Activated CD4-positive, CD25-positive, alpha-beta regulatory T cell treated with anti-CD3 and anti-CD28 coated beads, Interleukin-2, amount 50 U/mL, for 24 hours (primary cell): ENCODE measurements around the gene LFNG.
A peak's percentile ranks its signal among the peaks of the same experiment; 100 is the strongest.

Source experiments
- ATAC-seq, 2 donors: fragments of 150-1000 bp; cut with Tn5 transposase; one replicate each; pipeline ENCODE4 v1.10.0; 2021; ENCODE audit warnings: mild to moderate bottlenecking in 1 of 2, moderate library complexity in 1 of 2

The LFNG gene

GRCh38 chr7:2518737-2519118, 846 bp upstream of the LFNG start:
- ATAC-seq = no peak

- no peak for ATAC-seq
Observed at GRCh38 chr7:2520131-2520760, 672 bp downstream of the LFNG start.

DNA sequence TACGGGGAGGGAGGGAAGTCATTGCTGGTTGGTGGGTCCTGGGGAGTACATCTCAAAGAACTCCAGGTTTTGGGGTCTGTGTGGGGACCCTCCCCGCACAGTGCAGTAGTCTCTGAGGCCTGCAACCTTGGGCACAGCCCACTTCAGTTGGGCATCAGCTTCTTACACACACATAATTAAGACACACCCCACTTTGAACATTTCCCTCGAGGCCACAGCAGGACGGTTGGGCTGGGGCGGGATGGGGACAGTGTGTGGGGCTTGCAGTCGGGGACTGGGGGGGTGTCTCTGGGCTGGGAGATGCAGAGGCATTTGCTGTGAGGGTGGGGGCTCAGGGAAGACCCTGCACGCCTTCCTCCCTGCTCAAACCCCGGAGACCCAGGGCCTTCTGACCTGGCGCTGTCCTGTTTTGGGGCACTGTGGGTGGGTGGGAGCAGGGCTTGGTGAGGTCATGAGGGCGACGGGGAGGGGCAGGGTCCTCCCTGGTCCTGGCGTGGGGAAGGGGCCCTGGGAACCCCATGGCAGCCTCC, 1.3 kb downstream of the LFNG start:
- ATAC-seq = no peak

DNA sequence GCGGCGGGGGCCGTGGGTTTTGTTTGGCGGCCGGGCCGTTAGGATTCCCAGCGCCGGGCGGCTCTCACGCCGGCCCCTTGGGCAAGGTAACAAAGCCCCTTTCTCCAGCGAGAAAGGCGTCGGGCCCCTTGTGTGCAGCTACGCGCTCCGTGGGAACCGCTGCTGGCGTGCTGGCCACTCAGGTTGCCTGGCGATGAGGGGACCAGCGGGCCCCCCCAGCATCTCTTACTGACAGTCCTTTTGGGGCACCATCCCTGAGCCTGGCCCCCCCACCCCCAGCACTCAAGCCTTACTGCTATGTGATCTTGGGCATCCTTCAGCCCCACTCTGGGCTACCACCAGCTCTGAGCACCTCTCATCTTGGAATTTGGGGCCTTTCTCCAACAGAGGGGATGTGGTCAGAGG, 1.8 kb downstream of the LFNG start:
- ATAC-seq = no peak

GRCh38 chr7:2521952-2522591, 2.5 kb downstream of the LFNG start:
- ATAC-seq = peak; percentile 63 to 64

- no peak for ATAC-seq
Observed at GRCh38 chr7:2522780-2523433, 3.3 kb downstream of the LFNG start.

DNA sequence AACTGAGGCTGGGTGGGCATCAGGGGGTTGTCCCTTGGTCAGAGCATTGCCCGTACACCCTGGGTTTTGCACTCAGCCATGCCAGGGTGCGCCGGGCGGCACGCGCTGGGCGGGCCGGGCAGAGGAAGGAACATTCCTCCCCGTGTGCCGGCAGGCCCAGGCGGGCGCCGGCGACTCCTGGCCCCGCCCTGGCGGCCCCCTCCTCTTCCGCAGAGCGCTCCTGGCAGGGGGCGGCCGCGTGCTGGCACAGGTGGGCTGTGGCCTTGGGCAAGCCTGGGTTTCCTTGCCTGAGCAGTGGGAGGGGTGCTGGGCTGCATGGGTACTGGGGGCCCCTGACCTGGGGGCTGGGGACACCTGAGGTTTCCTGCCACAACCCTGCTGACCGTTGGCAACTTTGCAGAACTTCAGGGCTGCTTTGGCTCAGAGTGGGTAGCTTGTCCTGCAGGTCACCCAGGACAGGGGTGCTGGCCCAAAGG, 3.9 kb downstream of the LFNG start:
- no peak for ATAC-seq

GRCh38 chr7:2523941-2524807, 4.6 kb downstream of the LFNG start:
- ATAC-seq = no peak

GRCh38 chr7:2524808-2525657, 5.5 kb downstream of the LFNG start:
- ATAC-seq = no peak

DNA sequence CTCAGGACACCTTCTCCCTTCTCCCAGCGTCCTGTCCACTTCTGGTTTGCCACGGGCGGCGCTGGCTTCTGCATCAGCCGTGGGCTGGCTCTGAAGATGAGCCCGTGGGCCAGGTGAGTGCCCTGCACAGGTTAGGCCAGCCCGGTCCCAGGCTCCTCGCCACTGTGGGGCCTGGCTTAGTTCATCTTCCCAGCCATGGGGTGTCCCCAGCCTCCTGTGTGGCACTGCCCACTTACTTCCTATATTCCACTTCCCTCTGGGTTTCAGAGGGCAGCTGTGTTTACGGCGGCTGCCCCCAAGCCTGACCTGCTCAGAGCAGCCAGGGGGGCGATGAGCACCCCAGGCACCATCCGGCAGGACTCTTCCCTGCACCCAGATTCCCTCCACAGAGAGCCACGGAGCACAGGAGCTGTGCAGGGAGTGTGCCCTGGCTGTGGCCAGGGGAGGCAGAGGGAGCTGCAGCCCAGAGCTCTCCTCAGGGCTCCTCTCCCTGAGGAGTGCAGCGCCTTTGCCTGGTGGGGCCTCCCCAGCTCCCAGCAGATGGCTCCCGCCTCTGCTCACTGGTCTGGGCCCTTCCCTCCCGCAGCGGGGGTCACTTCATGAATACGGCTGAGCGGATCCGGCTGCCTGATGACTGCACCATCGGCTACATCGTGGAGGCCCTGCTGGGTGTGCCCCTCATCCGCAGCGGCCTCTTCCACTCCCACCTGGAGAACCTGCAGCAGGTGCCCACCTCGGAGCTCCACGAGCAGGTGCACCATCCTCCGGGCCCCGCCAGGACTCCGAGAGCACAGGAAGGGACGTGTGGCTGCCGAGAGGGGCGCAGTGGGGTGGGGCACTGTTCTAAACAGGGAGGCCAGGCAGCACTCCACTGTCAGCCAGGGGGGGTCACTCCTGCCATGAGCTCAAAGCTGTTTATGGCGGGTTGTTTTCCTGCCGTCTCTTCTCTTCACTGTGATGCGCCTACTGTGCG, 6.4 kb downstream of the LFNG start:
- ATAC-seq = no peak

- no peak for ATAC-seq
Observed at GRCh38 chr7:2526659-2527504, 7.3 kb downstream of the LFNG start.

GRCh38 chr7:2527505-2528467, 8.2 kb downstream of the LFNG start:
- ATAC-seq = peak in 1 of 2 donors; percentile 24

- no peak for ATAC-seq
Observed at GRCh38 chr7:2528481-2529095, 9.0 kb downstream of the LFNG start.

- peak; percentile 57 to 61 for ATAC-seq
Observed at GRCh38 chr7:2529161-2530070, 9.8 kb downstream of the LFNG start.

GRCh38 chr7:2530071-2530987, 10.8 kb downstream of the LFNG start:
- ATAC-seq = peak; percentile 63 to 65
